WTC11 (cell line): Measurements from ENCODE around the gene PRRG1.

Experiments
- AFF4 ChIP-seq: sonication (generic); formaldehyde crosslinking; IDR thresholded peaks from 2 replicates; pipeline ENCODE4 v1.8.1; 2023; ENCODE audit warnings: mild to moderate bottlenecking, missing genetic modification reagents, borderline replicate concordance
- ATF2 ChIP-seq: sonication (generic); formaldehyde crosslinking; IDR thresholded peaks from 2 replicates; pipeline ENCODE4 v1.8.1; 2022; ENCODE audit warnings: low read depth, missing genetic modification reagents, borderline replicate concordance
- ATF3 ChIP-seq: sonication (generic); formaldehyde crosslinking; conservative IDR thresholded peaks from 2 replicates; pipeline ENCODE4 v1.8.1; 2022; ENCODE audit warnings: mild to moderate bottlenecking, missing genetic modification reagents
- CREB1 ChIP-seq: sonication (generic); formaldehyde crosslinking; IDR thresholded peaks from 2 replicates; pipeline ENCODE4 v1.8.0; 2023; ENCODE audit warnings: mild to moderate bottlenecking, missing genetic modification reagents
- CREM ChIP-seq: sonication (generic); formaldehyde crosslinking; IDR thresholded peaks from 2 replicates; pipeline ENCODE4 v1.8.1; 2022; ENCODE audit warnings: mild to moderate bottlenecking, missing genetic modification reagents, moderate library complexity
- CTCF ChIP-seq: fragments of 200-600 bp; IDR thresholded peaks from 2 replicates; pipeline ENCODE4 v1.8.0; 2022; ENCODE audit warnings: antibody characterized with exemption
- ELF4 ChIP-seq: sonication (generic); formaldehyde crosslinking; IDR thresholded peaks from 2 replicates; pipeline ENCODE4 v1.8.1; 2022; ENCODE audit warnings: low read depth, mild to moderate bottlenecking, moderate library complexity, missing genetic modification reagents
- MLX ChIP-seq: sonication (generic); formaldehyde crosslinking; IDR thresholded peaks from 2 replicates; pipeline ENCODE4 v1.8.1; 2023; ENCODE audit warnings: mild to moderate bottlenecking, missing genetic modification reagents, moderate library complexity
- SMAD4 ChIP-seq: sonication (generic); formaldehyde crosslinking; IDR thresholded peaks from 2 replicates; pipeline ENCODE4 v1.8.0; 2022; ENCODE audit warnings: mild to moderate bottlenecking, missing genetic modification reagents
- USF2 ChIP-seq: sonication (generic); formaldehyde crosslinking; IDR thresholded peaks from 2 replicates; pipeline ENCODE4 v1.8.1; 2023; ENCODE audit warnings: mild to moderate bottlenecking, missing genetic modification reagents, moderate library complexity
- ZNF281 ChIP-seq: sonication (generic); formaldehyde crosslinking; IDR thresholded peaks from 2 replicates; pipeline ENCODE4 v1.8.0; 2023; ENCODE audit warnings: mild to moderate bottlenecking, missing genetic modification reagents
- ZNF425 ChIP-seq: fragments of 250-450 bp; sonication (Bioruptor Pico); conservative IDR thresholded peaks from 2 replicates; pipeline ENCODE4 v1.9.0; 2021; ENCODE audit warnings: mild to moderate bottlenecking
- ZNF512 ChIP-seq: sonication (generic); formaldehyde crosslinking; IDR thresholded peaks from 2 replicates; pipeline ENCODE4 v1.8.1; 2022; ENCODE audit warnings: missing genetic modification reagents, borderline replicate concordance

GRCh38 chrX:37349221-37350033 lies at the start of gene PRRG1:
- TF ChIP-seq ZNF512 (CRISPR knock-in tag) (no peak), CTCF (no peak), ATF2 (CRISPR knock-in tag) (no peak), ELF4 (CRISPR knock-in tag) (no peak), CREM (CRISPR knock-in tag) (no peak), CREB1 (CRISPR knock-in tag) (no peak), SMAD4 (CRISPR knock-in tag) (no peak), USF2 (CRISPR knock-in tag) (no peak), AFF4 (no peak), ZNF281 (no peak), MLX (CRISPR knock-in tag) (no peak), ZNF425 (CRISPR knock-in tag) (no peak), ATF3 (CRISPR knock-in tag) (no peak)
